GM20000 (cell line): ENCODE measurements around the gene ZBTB7B.
A peak's percentile ranks its signal among the peaks of the same experiment; 100 is the strongest.

Experiments
- DNase-seq: peaks from one replicate; pipeline ENCODE4 v3.0.0; 2012; ENCODE audit warnings: low spot score
- TF ChIP-seq, protein P1 (sequence below): IDR thresholded peaks from 2 replicates; pipeline ENCODE4 v1.5.1; 2012; ENCODE audit warnings: mild to moderate bottlenecking, control low read depth; ENCODE audit errors: extremely low read depth, missing control alignments

ZBTB7B gene

DNA sequence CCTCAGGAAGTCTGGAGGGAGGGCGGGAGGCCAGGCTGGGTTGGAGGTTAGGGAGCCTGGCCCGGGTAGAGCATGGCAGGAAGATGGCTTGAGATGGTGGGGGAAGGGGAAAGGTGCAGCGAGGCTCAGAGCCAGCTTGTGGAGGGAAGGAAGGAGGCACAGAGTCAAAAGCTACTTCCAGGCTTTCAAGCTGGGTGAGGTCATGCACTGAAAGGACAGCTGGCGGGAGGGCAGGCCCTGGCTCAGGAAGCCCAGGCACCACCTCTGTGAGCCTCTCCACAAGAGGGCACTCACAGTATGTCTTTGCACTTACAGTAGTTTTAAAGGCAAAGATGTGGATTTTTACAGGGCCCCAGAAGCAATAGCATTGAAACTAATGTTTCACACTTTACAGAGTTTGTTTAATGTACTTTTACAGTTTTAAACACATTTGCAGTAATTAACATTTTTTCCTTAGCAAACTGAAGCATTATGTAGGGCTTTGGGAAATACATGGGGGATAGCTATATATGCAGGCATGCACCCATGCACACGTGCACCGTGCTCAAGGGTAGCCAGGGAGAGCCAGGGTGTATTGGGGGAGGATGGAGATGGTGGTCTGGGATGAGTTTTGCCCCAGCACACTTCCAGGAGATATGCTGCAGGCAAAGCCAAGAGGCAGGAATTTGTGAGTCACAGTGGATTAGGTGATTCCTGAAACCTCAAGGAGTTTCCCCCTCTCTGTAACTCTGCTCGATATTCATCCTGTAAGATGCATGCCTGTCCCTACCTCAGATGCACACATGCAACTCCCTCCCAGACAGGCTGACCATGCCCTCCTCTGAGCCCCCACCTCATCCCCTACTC lies 42.4 kb downstream of the ZBTB7B start:
- TF ChIP-seq, protein P1, sequence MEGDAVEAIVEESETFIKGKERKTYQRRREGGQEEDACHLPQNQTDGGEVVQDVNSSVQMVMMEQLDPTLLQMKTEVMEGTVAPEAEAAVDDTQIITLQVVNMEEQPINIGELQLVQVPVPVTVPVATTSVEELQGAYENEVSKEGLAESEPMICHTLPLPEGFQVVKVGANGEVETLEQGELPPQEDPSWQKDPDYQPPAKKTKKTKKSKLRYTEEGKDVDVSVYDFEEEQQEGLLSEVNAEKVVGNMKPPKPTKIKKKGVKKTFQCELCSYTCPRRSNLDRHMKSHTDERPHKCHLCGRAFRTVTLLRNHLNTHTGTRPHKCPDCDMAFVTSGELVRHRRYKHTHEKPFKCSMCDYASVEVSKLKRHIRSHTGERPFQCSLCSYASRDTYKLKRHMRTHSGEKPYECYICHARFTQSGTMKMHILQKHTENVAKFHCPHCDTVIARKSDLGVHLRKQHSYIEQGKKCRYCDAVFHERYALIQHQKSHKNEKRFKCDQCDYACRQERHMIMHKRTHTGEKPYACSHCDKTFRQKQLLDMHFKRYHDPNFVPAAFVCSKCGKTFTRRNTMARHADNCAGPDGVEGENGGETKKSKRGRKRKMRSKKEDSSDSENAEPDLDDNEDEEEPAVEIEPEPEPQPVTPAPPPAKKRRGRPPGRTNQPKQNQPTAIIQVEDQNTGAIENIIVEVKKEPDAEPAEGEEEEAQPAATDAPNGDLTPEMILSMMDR = peak; percentile 36
- peak; percentile 78 for DNase-seq

DNA sequence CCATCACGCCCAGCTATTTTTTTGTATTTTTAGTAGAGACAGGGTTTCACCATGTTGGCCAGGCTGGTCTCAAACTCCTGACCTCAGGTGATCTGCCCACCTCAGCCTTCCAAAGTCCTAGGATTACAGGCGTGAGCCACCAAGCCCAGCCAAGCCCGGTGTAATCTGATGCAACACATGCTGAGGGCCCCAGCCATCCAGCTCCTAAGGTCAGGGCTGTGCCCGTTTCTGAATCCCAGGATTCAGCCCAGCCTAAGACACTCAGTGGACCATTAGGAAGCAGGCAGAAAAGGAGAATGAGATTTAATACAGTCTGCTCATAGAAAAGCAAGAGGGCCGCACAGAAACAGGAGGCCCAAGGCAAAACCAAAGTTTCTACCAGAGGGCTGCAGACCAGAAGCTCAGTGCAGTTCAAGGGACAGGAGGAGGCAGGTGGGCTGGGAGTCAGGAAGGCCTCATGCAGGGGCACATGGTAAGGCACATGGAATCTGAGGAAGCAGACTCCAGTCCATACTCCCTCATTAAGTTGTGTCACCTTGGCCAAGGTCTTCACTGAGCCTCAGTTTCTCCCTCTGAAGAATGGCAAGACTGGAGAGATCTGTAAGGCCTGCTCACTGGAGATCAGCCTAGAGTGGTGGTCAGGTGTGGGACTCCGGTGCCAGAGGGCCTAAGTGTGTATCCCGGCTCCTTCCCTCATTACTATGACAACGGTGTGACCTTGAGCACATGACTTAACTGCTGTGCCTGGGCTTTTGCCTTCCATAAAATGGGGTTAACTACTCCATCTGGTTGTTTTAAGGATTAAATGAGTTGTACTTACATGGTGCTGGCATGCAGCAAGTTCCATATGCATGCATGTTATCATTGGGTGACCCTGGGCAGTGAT lies 46.1 kb downstream of the ZBTB7B start:
- TF ChIP-seq, protein P1 = no peak
- DNase-seq = no peak

DNA sequence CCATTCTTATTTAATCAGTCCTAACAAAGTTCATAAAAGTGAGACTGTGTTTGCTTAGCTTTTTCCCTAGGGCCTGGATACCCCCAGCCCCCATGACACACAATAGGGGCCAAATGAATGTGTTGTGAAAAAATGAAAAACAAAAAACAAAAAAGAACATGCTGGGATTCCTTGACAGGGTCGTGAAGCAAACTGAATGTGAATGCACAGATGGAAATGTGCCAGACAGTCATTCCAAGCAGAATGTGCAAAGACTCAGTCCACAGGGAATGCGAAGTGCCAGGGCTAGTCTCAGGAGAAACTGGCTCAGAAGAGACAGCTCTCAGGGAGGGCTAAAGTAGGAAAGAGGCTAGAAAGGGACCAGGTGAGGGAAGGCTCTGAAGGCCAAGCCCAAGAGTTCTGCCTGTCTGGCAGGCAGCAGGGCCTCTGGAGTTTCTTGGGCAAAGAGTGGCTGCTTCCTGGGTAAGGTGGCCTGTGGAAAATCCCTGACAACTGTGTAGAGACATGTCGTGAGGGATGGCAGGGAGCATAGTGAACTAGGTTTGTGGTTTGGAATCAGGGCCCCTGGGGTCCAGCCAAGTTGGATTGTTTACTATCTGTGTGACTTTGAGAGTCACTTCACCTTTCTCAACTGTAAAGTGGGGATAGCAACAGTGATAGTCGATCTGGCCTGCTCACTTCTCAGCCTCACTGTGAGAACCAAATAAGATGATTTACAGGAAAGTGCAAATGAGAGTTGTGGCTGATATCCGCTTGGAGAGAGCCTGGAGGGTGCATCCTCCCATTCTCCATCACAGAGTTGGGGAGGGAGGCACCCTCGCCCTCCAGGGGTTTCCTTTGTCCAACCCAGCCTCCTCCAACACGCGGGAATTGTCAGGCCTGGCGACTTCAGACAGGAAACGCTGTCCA lies 47.3 kb downstream of the ZBTB7B start:
- TF ChIP-seq, protein P1 = no peak
- DNase-seq = no peak

DNA sequence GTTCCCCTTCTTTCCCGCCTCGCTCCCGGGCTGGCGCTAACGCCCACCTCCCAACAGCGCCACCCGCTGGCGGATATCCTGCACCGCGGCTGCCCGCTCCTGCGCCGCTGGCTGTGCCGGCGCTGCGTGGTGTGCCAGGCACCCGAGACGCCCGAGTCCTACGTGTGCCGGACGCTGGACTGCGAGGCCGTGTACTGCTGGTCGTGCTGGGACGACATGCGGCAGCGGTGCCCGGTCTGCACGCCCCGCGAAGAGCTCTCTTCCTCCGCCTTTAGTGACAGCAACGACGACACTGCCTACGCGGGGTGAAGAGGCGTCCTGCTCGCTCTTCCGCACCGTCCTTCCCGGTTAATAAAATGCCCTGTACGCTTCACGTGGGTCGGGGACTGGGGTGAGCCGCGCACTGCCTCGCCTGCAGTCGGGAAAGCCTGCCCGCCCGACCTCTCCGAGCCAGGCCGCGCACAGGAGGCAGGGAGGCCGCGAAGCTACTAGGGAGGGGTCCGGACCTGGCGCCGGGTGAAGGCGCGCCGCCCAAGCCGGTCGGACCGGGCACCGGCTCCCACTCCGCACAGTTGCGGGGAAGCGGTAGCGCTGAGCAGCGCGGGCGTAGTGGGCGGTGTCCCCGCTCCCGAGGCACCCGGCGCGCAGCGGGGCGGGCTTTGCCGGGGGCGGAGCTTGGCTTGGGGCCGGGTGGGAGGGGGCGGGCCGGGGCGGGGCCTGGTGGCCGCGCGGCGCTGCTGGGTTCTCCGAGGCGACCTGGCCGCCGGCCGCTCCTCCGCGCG lies 48.1 kb downstream of the ZBTB7B start, which contains the start of gene ADAM15:
Gene ADAM15, plus strand, starts transcription at position 757 of the 782 bp plus-strand sequence. CDS start 71 bp downstream, outside the sequence.
- DNase-seq = peak; percentile 100
- TF ChIP-seq, protein P1 = peak; percentile 97

DNA sequence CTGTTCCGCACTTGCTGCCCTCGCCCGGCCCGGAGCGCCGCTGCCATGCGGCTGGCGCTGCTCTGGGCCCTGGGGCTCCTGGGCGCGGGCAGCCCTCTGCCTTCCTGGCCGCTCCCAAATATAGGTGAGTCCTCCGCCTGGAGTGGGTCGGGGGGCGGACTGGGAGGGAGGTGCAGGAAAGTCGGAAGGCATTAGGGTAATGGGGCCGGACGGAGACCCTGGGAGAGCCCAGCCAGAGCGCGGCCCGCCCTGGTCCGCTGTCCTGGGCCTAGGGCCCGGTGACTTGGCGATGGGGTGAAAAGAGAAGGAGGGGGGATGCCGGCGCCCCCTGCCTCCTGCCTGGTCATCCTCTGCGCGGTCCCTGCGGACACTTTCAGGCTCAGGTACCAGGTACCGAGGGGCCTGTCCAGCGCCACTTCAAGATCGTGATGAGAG lies 48.8 kb downstream of the ZBTB7B start:
- DNase-seq = no peak
- TF ChIP-seq, protein P1 = no peak

DNA sequence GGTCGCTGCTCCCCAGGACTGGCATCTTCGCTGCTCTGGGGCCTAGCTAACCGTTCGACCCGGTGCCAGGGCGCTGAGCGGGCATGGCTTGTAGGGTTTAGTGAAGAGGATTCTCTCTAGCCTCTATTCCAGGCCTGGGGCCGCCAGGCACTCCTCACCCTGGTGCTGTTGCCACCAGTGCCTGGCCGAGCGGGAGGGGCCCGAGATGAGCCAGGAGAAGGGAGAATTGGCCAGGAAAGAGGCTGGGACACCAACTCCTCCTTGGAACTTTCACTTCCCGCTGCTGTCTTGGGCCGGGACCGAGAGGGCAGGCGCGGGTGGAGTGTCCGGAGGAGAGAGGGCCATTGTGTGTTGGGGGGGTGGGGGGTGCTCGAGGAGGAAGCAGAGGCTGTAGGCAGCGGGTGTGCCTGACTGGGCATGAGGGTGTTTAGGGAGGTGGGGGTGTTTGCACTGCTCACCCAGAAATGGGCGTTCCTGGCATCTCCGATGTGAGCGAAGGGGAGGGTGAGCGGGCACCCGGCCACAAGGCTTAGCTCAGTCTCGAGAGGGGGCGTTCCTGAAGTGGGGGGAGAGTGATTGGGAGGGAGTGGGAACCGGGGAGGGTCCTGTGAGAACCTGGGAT lies 49.3 kb downstream of the ZBTB7B start:
- TF ChIP-seq, protein P1 = no peak
- DNase-seq = peak; percentile 57
